Body of pancreas (tissue), 4 donors: Measurements from ENCODE around the gene DSTN. TPM values are rescaled to one million over a fixed set of nuclear protein-coding genes. Genes with fewer than 3 reads are reported as not detected.

Experiments used
- ATAC-seq: fragments of 150-250 bp; one replicate; pipeline ENCODE4 v1.9.1; 2016
- DNase-seq, 4 donors: peaks; one replicate each; pipeline ENCODE4 v3.0.0-alpha.2; 2019
- H3K27ac ChIP-seq, 4 donors: fragments of 200-600 bp; sonication (generic); 1 replicate in 3 of 4; 2 replicates in 1 of 4; pipeline versions ENCODE4 v1.5.1 to v1.6.1; 2016 to 2019; ENCODE audit warnings: mild to moderate bottlenecking in 1 of 4, mixed read lengths in 1 of 4, moderate library complexity in 1 of 4
- H3K27me3 ChIP-seq, 2 donors: fragments of 200-600 bp; sonication (generic); one replicate each; pipeline ENCODE4 v1.6.0; 2016; ENCODE audit warnings: mild to moderate bottlenecking in 1 of 2
- H3K36me3 ChIP-seq, 2 donors: fragments of 200-600 bp; sonication (generic); replicated peaks in 1 of 2; 2 replicates each; pipeline ENCODE4 v1.5.1; 2016; ENCODE audit warnings: low read depth in 2 of 2; ENCODE audit not compliant: insufficient read depth in 1 of 2
- H3K4me1 ChIP-seq: fragments of 200-600 bp; sonication (generic); one replicate; pipeline ENCODE4 v1.6.0; 2016
- H3K4me3 ChIP-seq, 2 donors: fragments of 200-600 bp; sonication (generic); 1 replicate in 1 of 2; 2 replicates in 1 of 2; pipeline ENCODE4 v1.5.1; 2016 to 2019
- H3K9me3 ChIP-seq, 3 donors: fragments of 200-600 bp; sonication (generic); 1 replicate in 2 of 3; 2 replicates in 1 of 3; pipeline ENCODE4 v1.5.1; 2016
- CTCF ChIP-seq, 7 experiments: fragments of 450-650 bp in 4 of 7; fragments of 200-600 bp in 3 of 7; sonication (generic) in 3 of 7; IDR thresholded peaks; one replicate each; pipeline ENCODE4 v1.5.1; 2016 to 2019; ENCODE audit warnings: antibody characterized with exemption in 7 of 7
- POLR2A ChIP-seq, 3 donors: fragments of 450-650 bp; IDR thresholded peaks; one replicate each; pipeline ENCODE4 v1.6.1; 2016; ENCODE audit warnings: antibody characterized with exemption in 3 of 3, mild to moderate bottlenecking in 2 of 3
- WGBS, 2 donors: methylation state at CpG; one replicate each; pipeline ENCODE4 v1.1.5; 2017; 5-methylcytosine and 5-hydroxymethylcytosine counted together
- intact Hi-C: fragments of 100-400 bp; cut with DNase I; formaldehyde crosslinking; loops from one replicate; pipeline ENCODE4 v1.15.1; 2023
- total RNA-seq, 2 donors: library from RNA; depleted of rRNA; stranded (reverse); fragments of >200 nt; gene quantifications; one replicate each; pipeline ENCODE4 v1.1.0, GENCODE V29; 2016

DSTN gene
- total RNA-seq, 2 donors from 2014 or later, result 103 to 464 TPM

GRCh38 chr20:17650301-17651128 lies 80.6 kb downstream of the DSTN start:
- ATAC-seq, result no peak
- peak overlapping the region in 3 of 4 donors; percentile 38 to 72 (median 60) for H3K27ac ChIP-seq
- intact Hi-C loops, result no loop called here
- TF ChIP-seq CTCF (IDR thresholded peaks at IDR 0.05), result no peak
- TF ChIP-seq POLR2A (IDR thresholded peaks at IDR 0.05), result no peak
- 24 to 34% methylated on average over 9 to 12 of the region's 12 CpGs for WGBS, 2 donors
- H3K27me3 ChIP-seq, result no peaks in the 10 kb centered on the region
- H3K36me3 ChIP-seq, result peaks cover 0 to 6% of the 10 kb centered on the region in 2 donors
- H3K9me3 ChIP-seq, result no peaks in the 10 kb centered on the region
- H3K4me1 ChIP-seq, result peaks cover 99% of the 10 kb centered on the region
- peak; percentile 15 to 35 (median 24) for DNase-seq
- no peak overlapping the region for H3K4me3 ChIP-seq

- peaks cover 0 to 10% of the 10 kb centered on the region in 2 donors for H3K36me3 ChIP-seq
- H3K27me3 ChIP-seq, result no peaks in the 10 kb centered on the region
- DNase-seq (peak in 3 of 4 donors; percentile 12 to 25 (median 15)), ATAC-seq (no peak)
- WGBS, 2 donors, result 28 to 33% methylated on average over 11 of the region's 11 CpGs
- TF ChIP-seq POLR2A (IDR thresholded peaks at IDR 0.05), result no peak
- H3K4me3 ChIP-seq, result no peak overlapping the region
- intact Hi-C loops, result no loop called here
- no peaks in the 10 kb centered on the region for H3K9me3 ChIP-seq
- H3K27ac ChIP-seq, result peak overlapping the region in 3 of 4 donors; percentile 38 to 72 (median 60)
- H3K4me1 ChIP-seq, result peaks cover 96% of the 10 kb centered on the region
Observed at GRCh38 chr20:17651129-17651759, 81.4 kb downstream of the DSTN start.

GRCh38 chr20:17651760-17652388 lies 82.0 kb downstream of the DSTN start:
- Histone ChIP-seq H3K4me1 (peaks cover 94% of the 10 kb centered on the region), H3K4me3 (no peak overlapping the region), H3K9me3 (no peaks in the 10 kb centered on the region), H3K27me3 (no peaks in the 10 kb centered on the region), H3K36me3 (peaks cover 0 to 10% of the 10 kb centered on the region in 2 donors), H3K27ac (peak overlapping the region in 3 of 4 donors; percentile 46 to 72 (median 60))
- intact Hi-C loops, result no loop called here
- DNase-seq (peak in 3 of 4 donors; percentile 57 to 67 (median 66)), ATAC-seq (peak; percentile 14)
- 18 to 34% methylated on average over 1 to 2 of the region's 2 CpGs for WGBS, 2 donors
- TF ChIP-seq CTCF (IDR thresholded peaks at IDR 0.05) (peak in 4 of 7 experiments; percentile 24 to 48 (median 36)), POLR2A (IDR thresholded peaks at IDR 0.05) (no peak)

GRCh38 chr20:17652411-17652810 lies 82.5 kb downstream of the DSTN start:
- Histone ChIP-seq H3K27ac (peak overlapping the region; percentile 16 to 72 (median 53)), H3K36me3 (peaks cover 0 to 10% of the 10 kb centered on the region in 2 donors), H3K9me3 (no peaks in the 10 kb centered on the region), H3K4me3 (no peak overlapping the region), H3K27me3 (no peaks in the 10 kb centered on the region), H3K4me1 (peaks cover 94% of the 10 kb centered on the region)
- intact Hi-C loops, result no loop called here
- peak in 3 of 4 donors; percentile 30 to 55 (median 40) for DNase-seq
- 33 to 39% methylated on average over 10 of the region's 10 CpGs for WGBS, 2 donors
- peak; percentile 6 for ATAC-seq
- no peak for TF ChIP-seq POLR2A (IDR thresholded peaks at IDR 0.05)
- TF ChIP-seq CTCF (IDR thresholded peaks at IDR 0.05), result no peak
